ENCODE results near the gene SLC6A4.

The SLC6A4 gene

DNA sequence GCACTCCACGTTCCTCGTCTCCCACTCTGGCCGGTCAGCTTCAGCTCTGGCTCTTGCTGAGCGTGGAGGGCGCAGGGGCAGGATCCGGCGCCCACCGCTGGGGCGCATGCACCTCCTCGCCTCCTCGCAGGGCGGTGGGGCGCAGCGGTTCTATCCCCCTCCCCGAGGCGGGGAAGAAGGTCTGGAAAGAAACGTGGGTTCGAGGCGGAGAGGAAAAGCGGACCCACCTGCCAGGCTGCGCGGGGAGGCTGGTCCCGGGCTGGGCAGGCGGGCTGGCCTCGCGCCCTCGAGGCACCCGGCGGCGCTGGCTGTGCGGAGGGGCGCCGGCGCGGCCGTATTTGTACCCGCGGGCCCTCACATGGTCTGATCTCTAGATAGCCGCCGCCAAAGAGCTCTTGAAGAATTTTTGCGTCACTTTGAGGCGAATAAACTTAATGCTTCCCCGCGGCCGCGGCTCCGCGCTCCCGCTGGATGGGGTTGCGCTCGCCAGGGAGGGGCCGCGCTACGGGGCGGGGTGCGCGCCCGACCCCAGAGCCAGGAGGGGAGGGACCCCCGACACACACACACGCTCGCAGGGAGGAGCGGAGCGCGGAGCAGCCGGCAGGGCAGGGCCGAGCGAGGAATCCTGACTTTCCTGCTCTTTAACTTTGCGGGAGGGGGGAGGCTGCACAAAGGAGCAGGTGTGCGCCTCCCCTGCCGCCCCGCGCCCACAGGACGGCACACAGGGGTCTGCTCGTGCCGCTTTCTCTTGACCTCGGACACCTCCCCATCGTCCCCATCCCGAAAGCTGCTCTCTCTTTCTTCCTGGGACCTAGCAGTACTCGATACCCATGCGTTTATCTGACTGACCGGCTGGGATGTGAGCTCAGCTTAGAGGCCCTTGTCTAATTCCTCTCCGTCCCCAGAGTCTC, at the start of gene SLC6A4:
SLC6A4 (minus strand) TSS at position 312 of the 911 bp plus-strand sequence. CDS start 13,739 bp downstream, outside the sequence.
- DNase-seq (ENCODE audit: low read depth), result no peak

DNA sequence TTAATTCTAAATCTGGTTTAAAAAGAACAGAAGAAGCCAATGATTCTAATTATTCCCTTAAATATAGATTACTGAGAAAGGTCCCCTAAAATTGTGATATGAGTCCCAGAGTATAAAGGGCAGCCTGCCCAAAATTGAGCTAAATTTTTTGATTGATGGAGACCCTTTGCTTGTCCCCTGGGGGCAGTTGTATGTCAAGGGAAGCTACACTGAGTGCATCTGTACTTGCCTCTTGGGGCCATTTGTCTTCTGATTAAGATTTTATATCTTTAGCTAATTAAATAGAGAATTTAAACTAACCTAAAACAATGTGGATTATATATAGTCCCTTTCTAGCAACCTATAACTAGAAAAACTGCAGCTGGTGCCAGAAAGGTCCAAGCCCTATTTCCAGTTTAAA, 43.7 kb upstream of the SLC6A4 start:
- no peak for DNase-seq (ENCODE audit: low read depth)

DNA sequence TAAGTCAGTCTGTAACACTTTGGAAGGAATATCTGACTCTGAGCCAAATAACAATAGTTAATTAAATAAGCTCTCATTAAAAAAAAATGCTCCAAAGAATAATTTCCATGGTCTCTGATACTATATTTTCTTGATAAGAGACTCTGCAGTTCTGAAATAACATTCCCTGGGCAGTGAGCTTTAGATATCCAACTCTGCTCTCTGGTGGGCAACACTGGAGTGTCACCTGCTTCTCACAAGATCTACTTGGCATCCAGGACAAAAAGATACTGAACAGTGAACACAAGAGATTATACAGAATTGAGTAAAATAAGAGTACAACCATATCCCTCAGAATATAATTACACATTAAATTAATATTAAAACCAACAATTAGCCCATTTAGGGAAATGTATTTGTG, 42.5 kb upstream of the SLC6A4 start:
- DNase-seq (ENCODE audit: low read depth), result peak; percentile 35

- no peak for DNase-seq (ENCODE audit: low read depth)
Measured at GRCh38 chr17:30275911-30276310, 40.4 kb upstream of the SLC6A4 start.

DNA sequence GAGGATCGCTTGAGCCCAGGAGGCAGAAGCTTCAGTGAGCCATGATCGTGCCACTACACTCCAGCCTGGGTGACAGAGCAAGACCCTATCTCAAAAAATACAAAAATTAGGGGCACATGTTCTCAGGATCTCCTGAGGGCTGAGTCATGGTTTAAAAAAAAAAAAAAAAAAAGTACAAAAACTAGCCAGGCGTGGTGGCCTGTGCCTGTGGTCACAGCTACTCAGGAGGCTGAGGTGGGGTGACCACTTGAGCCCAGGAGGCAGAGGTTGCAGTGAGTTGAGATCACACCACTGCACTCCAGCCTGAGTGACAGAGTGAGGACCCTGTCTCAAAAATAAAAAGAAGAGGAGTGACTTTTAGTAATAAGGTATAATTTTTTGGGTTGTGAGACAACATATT, 39.4 kb upstream of the SLC6A4 start:
- no peak for DNase-seq (ENCODE audit: low read depth)

GRCh38 chr17:30273373-30273772, 37.9 kb upstream of the SLC6A4 start:
- DNase-seq (ENCODE audit: low read depth), result no peak

DNA sequence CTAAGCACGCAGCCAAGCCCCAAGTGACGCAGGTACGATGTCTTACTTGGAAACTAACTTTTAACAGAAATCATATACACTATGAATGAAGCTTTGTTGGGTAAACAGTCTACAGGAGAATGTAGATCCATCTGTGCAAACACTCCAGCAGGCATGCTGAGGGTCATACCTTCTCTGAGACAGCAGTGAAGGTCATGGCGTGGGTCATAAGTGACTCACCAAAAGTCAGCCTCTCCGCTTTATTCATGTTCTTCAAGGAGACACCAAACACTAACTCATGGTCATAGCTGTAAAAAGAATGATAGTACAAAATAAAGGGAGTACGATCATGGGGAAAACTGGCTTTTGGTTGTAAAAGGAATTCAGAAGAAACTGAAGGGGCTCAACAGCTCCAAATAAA, 35.6 kb upstream of the SLC6A4 start:
- DNase-seq (ENCODE audit: low read depth), result no peak

DNA sequence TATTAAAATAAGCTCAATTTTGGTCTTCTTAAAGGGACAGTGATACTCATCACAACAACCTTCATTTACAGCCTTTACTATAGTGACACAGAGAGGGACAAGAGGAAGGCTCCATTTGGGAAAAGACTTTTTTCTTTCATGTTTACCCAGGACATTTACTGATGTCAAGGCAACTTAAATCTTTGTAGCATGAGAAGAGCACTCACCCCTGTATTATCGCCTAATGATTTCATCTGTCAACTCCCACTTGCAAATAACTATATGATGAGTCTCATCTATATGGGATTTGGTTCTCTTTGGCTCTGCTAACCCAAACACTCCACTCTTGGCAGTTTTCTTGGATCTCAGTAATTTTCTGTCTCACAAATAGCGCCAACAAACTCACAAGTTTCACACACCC, 32.1 kb upstream of the SLC6A4 start:
- peak; percentile 35 for DNase-seq (ENCODE audit: low read depth)

DNA sequence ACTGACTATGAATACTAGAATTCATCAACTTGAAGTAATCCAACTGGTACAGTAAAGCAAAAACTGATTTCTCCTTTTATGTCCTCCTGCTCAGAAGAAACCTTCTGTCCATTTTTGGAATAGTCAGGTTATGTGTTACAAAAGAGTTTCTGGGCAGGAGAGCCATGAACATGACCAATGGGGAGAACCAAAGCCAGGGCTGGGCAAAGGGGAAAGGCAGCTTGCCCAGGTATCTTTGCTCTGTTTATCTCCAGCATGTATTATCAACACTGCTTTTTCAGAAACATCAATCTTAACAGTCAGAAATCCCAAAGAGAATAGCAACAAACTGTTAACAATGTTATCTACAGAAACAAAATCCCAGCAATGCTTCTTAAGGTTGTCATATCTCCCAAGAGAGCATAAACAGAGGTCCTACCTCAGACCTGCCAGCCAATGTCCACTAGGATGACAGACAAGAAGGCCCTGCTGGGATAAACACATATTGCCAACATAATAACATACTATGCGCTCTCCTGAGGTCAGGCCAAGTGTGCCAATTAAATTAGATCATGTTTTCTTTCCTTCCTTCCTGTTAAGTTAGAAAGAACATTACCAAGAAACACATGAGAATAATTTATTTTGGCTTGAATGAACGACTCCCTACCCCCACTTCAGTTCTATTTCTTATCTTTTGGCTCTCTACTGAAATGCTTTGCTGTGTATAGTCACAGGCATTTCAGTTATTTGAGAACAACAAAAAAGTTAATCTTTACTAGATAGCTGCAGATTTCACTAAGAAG, 28.2 kb upstream of the SLC6A4 start:
- peak; percentile 27 for DNase-seq (ENCODE audit: low read depth)

DNA sequence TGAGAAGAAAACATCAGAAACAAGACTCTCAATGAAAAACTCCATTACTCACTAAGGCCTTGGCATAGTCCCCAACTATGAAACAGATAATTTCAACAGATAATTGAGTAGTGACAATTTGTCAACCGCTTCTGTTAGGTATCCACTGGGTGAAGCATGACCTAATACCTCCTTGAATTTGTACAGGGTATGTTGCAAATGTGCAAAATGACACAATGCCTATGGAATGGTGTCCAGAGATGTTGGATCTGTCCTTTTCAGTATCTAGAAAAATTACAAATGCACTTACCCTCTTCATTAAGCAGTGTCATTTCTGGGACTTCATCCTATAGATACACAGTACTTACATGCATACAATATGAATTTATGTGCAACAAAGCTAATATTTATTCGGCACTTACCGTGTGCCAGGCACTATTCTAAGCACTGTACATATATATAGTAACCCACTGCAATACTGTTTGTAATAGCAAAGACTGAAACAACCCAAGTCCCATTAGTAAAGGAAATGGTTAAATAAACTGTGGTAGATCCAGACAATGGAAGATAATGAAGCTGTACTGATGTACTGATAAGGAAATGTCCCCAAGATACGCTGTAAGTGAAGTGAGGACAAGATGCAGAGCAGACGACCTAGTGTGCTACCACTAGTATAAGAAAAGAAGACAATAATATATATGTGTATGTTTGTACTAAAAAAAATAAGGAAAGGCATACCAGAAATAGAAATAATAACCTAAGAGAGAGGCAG, 21.4 kb upstream of the SLC6A4 start:
- no peak for DNase-seq (ENCODE audit: low read depth)

DNA sequence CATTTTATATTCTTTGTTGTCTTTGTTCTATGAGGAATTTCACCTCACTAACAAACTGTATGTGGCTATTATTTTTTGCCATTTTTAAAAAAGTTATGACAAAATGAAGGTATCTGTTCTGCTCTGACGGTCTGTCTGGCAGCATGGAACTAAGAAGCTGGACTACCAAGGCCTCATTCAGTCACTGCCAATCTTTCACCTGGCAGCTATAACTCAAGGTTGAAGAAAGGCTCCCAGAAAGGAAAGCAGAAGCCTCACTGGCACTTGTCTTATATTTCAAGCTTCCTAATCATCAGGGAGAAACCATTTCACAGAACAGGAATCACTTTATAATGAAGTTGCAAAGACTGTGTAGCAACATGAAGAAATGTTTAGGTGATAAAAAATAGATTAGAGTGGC, 18.7 kb upstream of the SLC6A4 start:
- DNase-seq (ENCODE audit: low read depth), result no peak

- no peak for DNase-seq (ENCODE audit: low read depth)
Measured at GRCh38 chr17:30253312-30253711, 17.8 kb upstream of the SLC6A4 start.

DNA sequence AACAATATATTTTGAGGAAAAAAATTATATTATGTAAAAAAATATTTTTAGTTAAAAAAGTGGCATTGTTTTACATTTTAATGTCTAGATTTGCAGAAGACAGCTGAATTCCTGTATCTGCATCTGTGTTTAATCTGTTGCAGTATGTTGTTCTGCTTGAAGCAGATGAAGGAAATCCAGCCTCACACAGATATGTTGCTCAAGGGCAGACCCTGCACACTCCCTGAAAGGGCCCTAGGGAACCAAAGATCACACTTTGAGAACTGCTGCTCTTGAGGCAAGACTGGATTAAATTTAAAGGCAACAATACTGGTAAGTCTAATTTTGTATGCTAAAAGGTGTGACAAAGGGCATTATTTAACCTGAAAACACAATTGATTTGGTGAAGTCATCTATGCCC, 16.4 kb upstream of the SLC6A4 start:
- no peak for DNase-seq (ENCODE audit: low read depth)

GRCh38 chr17:30249460-30249859, 14.0 kb upstream of the SLC6A4 start:
- no peak for DNase-seq (ENCODE audit: low read depth)

GRCh38 chr17:30248786-30249185, 13.3 kb upstream of the SLC6A4 start:
- DNase-seq (ENCODE audit: low read depth), result no peak

- DNase-seq (ENCODE audit: low read depth), result no peak
Measured at GRCh38 chr17:30246460-30246859, 11.0 kb upstream of the SLC6A4 start.

DNA sequence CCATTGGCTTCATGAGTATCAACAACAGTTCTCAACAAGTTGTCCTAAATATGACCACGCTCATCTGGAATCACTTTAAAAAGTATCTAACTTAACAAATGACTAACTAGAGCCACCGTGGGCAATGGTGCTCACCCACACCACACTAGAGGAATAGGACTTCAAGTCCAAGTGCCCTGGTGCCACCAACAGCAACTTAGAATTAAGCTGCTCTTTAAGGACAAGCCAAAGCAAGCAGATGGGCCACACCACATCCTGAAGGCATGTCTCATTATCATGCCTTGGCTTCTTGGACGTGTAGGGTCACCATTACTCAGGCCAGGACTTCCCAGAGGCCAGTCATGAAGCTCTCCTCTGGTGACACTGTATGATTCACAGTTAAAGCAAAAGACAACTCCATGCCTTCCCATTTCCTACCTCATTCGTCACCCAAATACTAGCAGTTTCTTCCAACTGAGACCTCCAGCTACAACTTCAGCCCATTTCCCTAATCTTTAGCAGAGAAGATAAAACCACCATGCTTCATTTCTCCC, 9.4 kb upstream of the SLC6A4 start:
- DNase-seq (ENCODE audit: low read depth), result peak; percentile 10

DNA sequence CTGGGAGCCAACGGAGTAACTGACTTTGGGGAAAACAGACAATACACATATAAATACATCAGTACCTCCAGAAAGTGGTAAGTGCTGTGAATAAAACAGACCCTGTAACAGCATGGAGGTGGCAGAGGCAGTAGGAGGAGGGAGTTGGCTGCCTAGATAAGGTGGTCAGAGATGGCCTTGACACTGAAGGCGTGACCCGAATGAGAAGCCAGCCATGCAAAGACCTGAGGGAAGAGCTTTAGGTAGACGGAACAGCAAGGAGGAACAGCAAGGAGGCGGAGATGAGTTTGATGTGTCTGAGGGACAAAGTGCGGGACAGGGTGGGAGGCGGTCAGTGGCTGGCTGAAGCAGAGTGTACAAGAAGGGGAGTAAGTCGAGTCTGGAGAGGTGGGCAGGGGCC, 8.1 kb upstream of the SLC6A4 start:
- DNase-seq (ENCODE audit: low read depth), result no peak

DNA sequence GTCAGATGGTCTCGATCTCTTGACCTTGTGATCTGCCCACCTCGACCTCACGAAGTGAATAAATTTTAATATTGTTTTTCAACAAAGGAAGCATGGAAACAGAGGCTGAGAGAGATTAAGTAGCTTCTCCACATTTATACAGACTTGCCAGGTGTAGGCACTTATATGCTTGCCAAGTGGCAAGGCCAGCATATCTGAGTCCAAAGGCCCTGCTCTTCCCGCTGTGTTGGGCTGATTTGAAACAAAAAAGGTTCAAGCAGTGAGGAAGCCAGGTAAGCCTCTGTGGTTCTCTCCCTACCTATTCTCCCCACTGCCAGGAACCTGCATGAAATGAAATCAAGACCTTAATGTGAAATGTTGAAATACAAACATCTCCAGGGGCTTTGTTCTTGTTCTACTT, 7.5 kb upstream of the SLC6A4 start:
- no peak for DNase-seq (ENCODE audit: low read depth)

GRCh38 chr17:30241051-30241450, 5.6 kb upstream of the SLC6A4 start:
- no peak for DNase-seq (ENCODE audit: low read depth)

GRCh38 chr17:30240177-30240576, 4.7 kb upstream of the SLC6A4 start:
- no peak for DNase-seq (ENCODE audit: low read depth)

GRCh38 chr17:30239089-30239462, 3.6 kb upstream of the SLC6A4 start:
- DNase-seq (ENCODE audit: low read depth), result no peak
